Neuronal stem cell (in vitro differentiated cells): ENCODE results near the gene ZNF581.

ENCODE experiments used
- DNase-seq: peaks from one replicate; pipeline ENCODE4 v3.0.0-alpha.2; 2013; ENCODE audit warnings: low spot score
- H2AFZ ChIP-seq: one replicate; pipeline ENCODE4 v1.6.1; 2013; ENCODE audit warnings: mild to moderate bottlenecking, low read length, inconsistent platforms
- H2AK5ac ChIP-seq: 2 replicates; pipeline ENCODE4 v1.6.1; 2013; ENCODE audit warnings: low read depth, mild to moderate bottlenecking, inconsistent platforms, low read length, moderate library complexity, mixed read lengths
- H2BK120ac ChIP-seq: 2 replicates; pipeline ENCODE4 v1.6.1; 2013; ENCODE audit warnings: low read depth, mild to moderate bottlenecking, inconsistent platforms, low read length, moderate library complexity, mixed read lengths
- H2BK12ac ChIP-seq: one replicate; pipeline ENCODE4 v1.6.1; 2013; ENCODE audit warnings: low read length, inconsistent platforms
- H2BK15ac ChIP-seq: 2 replicates; pipeline ENCODE4 v1.6.1; 2013; ENCODE audit warnings: mild to moderate bottlenecking, low read length, inconsistent platforms, mixed read lengths
- H2BK5ac ChIP-seq: one replicate; pipeline ENCODE4 v1.6.1; 2013; ENCODE audit warnings: inconsistent platforms, mild to moderate bottlenecking, low read length, moderate library complexity
- H3K14ac ChIP-seq: one replicate; pipeline ENCODE4 v1.6.1; 2013; ENCODE audit warnings: low read length, inconsistent platforms
- H3K18ac ChIP-seq: 2 replicates; pipeline ENCODE4 v1.6.1; 2013; ENCODE audit warnings: low read length, inconsistent platforms
- H3K23ac ChIP-seq: 2 replicates; pipeline ENCODE4 v1.6.1; 2013; ENCODE audit warnings: low read depth, mild to moderate bottlenecking, mixed read lengths, low read length, inconsistent platforms; ENCODE audit not compliant: poor library complexity
- H3K27ac ChIP-seq: replicated peaks from 3 replicates; pipeline ENCODE4 v1.5.1; 2013; ENCODE audit warnings: low read length, inconsistent platforms
- H3K27me3 ChIP-seq, 3 experiments: 2 replicates each; pipeline ENCODE4 v1.6.1; 2013; ENCODE audit warnings: low read length in 3 of 3, mild to moderate bottlenecking in 2 of 3, inconsistent platforms in 1 of 3, low read depth in 1 of 3, mixed read lengths in 1 of 3, moderate library complexity in 1 of 3; ENCODE audit not compliant: control insufficient read depth in 3 of 3, insufficient read depth in 3 of 3
- H3K36me3 ChIP-seq, 2 donors: replicated peaks in 1 of 2; 2 replicates each; pipeline ENCODE4 v1.6.1; 2013; ENCODE audit warnings: low read length in 2 of 2; ENCODE audit not compliant: control insufficient read depth in 2 of 2, insufficient read depth in 2 of 2
- H3K4ac ChIP-seq: 2 replicates; pipeline ENCODE4 v1.6.1; 2013; ENCODE audit warnings: inconsistent platforms, mild to moderate bottlenecking, low read length, moderate library complexity
- H3K4me1 ChIP-seq, 2 donors: 1 replicate in 1 of 2; 2 replicates in 1 of 2; pipeline ENCODE4 v1.6.1; 2013; ENCODE audit warnings: low read length in 2 of 2, low read depth in 1 of 2; ENCODE audit not compliant: control insufficient read depth in 2 of 2, insufficient read depth in 1 of 2
- H3K4me2 ChIP-seq: one replicate; pipeline ENCODE4 v1.6.1; 2013; ENCODE audit warnings: mild to moderate bottlenecking, low read length, inconsistent platforms; ENCODE audit not compliant: insufficient read depth, poor library complexity, severe bottlenecking
- H3K4me3 ChIP-seq, 2 donors: 2 replicates each; pipeline ENCODE4 v1.5.1; 2013; ENCODE audit warnings: low read length in 2 of 2, mild to moderate bottlenecking in 2 of 2, inconsistent platforms in 1 of 2, moderate library complexity in 1 of 2
- H3K79me1 ChIP-seq: one replicate; pipeline ENCODE4 v1.6.1; 2013; ENCODE audit warnings: low read depth, mild to moderate bottlenecking, inconsistent platforms, low read length, moderate library complexity
- H3K9ac ChIP-seq: one replicate; pipeline ENCODE4 v1.6.1; 2013; ENCODE audit warnings: mild to moderate bottlenecking, low read depth, low read length, inconsistent platforms; ENCODE audit not compliant: poor library complexity
- H3K9me3 ChIP-seq, 2 donors: replicated peaks in 1 of 2; 2 replicates each; pipeline versions ENCODE3 to v1.6.1; 2013; ENCODE audit warnings: low read length in 2 of 2, mild to moderate bottlenecking in 2 of 2, inconsistent platforms in 1 of 2, low read depth in 1 of 2, mixed read lengths in 1 of 2, moderate library complexity in 1 of 2; ENCODE audit not compliant: control insufficient read depth in 2 of 2, insufficient read depth in 1 of 2
- H4K8ac ChIP-seq: one replicate; pipeline ENCODE4 v1.6.1; 2013; ENCODE audit warnings: low read depth, mild to moderate bottlenecking, inconsistent platforms, low read length, moderate library complexity
- H4K91ac ChIP-seq: one replicate; pipeline ENCODE4 v1.6.1; 2013; ENCODE audit warnings: low read length, low read depth, mild to moderate bottlenecking, inconsistent platforms; ENCODE audit not compliant: poor library complexity
- WGBS, 2 donors: extraction: QIAGEN DNeasy Blood & Tissue Kit; methylation state at CpG; one replicate each; pipeline ENCODE4 v1.1.7; 2013; ENCODE audit warnings: missing lambda C conversion rate in 2 of 2, mixed read lengths in 1 of 2; ENCODE audit not compliant: insufficient read length in 2 of 2, insufficient replicate concordance in 1 of 2; ENCODE audit errors: extremely low coverage in 2 of 2; 5-methylcytosine and 5-hydroxymethylcytosine counted together

The ZNF581 gene

DNA sequence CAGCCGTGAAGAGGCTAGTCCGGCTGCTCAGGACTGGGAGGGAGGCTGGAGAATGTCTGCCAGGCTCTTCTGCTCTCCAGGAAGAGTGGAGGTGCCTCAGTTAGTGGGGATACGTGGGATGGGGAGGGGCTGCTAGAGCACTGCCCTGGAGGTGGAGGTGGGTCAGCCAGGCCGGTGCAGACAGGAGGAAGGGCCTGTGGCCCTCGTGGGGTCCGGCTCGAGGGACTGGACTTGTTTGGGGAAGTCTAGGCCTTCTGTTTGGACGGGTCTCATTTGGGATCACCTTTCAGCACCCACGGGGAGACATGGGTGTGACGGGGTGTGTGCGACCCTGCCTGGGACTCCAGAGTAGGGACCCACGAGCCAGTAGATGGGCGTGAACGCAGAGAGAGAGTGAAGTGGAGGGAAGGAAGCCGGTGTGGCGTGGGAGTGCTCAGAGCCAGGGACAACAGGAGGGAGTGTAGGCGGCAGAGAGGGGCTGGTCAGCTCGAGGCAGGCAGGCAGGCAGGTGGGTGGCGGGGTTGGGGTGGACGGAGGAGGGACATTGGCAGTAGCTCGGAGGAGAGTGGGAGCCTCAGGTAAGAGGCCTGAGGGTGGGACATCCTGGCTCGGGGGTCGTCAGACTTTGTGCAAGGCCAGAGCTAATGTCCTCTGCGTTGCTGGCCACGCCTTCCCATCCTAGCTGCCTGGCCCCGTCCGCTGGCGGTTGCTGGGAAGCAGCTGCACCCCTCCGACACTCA is 43.0 kb downstream of the ZNF581 start:
- Histone ChIP-seq H2BK120ac (no peak overlapping the region), H2AFZ (no peak overlapping the region), H3K79me1 (peaks cover 41% of the 10 kb centered on the region), H3K23ac (no peak overlapping the region), H3K14ac (no peak overlapping the region), H3K4me3 (no peak overlapping the region), H2BK5ac (no peak overlapping the region), H2AK5ac (no peak overlapping the region), H3K4ac (no peak overlapping the region), H4K8ac (no peak overlapping the region), H3K4me1 (no peaks in the 10 kb centered on the region), H2BK12ac (no peak overlapping the region), H3K4me2 (no peak overlapping the region), H3K27ac (no peak overlapping the region), H3K27me3 (no peaks in the 10 kb centered on the region), H4K91ac (no peak overlapping the region), H3K18ac (peak overlapping the region; percentile 13), H3K36me3 (peaks cover 39 to 92% of the 10 kb centered on the region in 2 donors), H2BK15ac (no peak overlapping the region), H3K9me3 (peaks cover 0 to 2% of the 10 kb centered on the region in 2 donors), H3K9ac (no peak overlapping the region)
- no CpG with 5 or more reads among the region's 29 CpGs for WGBS, 2 donors
- DNase-seq, result no peak

DNA sequence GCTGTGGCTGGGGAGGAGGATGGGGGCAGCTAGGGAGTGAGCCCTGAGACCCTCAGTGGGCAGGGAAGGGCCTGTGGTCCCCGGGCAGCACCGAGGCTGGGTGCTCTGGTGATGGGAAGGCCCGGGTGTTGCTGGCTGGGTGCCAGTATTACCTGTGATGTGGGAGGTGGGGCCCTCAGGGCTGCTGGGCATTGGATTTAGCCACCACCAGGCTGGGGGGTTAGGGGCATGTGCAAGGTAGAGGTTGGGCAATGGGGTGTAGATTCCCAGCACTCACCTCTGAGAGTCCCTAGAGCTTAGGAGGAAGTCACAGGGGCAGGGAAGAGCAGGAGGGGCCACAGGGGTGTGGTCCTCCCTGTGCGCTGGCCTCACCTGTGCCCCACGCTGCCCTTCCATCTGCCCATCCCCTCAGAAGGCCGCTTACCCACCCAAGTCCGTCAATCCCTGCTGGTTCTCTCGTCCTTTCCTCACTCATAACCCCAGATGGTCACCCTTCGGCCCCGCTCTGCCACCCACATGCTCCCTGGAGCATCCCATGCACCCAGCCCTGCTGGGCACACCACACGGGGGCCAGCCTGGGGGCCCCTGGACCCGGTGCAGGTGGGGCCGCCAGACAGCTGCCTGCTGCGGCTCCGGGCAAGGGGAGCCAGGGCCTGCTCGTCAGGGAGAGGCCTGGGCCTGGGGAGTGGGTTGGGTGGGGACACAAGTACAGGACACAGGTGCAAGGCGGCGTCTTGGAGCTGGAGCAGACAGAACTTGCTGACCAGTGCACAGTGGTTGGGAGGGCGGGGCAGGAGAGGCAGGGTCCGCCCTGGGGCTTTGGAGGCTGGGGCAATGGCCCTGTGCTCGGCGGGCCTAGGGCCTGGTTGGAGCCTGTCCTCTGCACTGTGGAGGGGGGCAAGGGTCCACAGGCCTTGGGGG is 44.1 kb downstream of the ZNF581 start:
- H2AFZ ChIP-seq, result no peak overlapping the region
- no peak overlapping the region for H3K27ac ChIP-seq
- no peak overlapping the region for H2AK5ac ChIP-seq
- peak overlapping the region; percentile 31 for H3K23ac ChIP-seq
- no peak for DNase-seq
- peaks cover 0 to 2% of the 10 kb centered on the region in 2 donors for H3K9me3 ChIP-seq
- H2BK5ac ChIP-seq, result no peak overlapping the region
- no peak overlapping the region for H3K4me2 ChIP-seq
- no peak overlapping the region for H3K4ac ChIP-seq
- peak overlapping the region; percentile 38 for H3K14ac ChIP-seq
- H2BK15ac ChIP-seq, result no peak overlapping the region
- H4K8ac ChIP-seq, result no peak overlapping the region
- no peak overlapping the region for H3K4me3 ChIP-seq
- H2BK12ac ChIP-seq, result no peak overlapping the region
- no peaks in the 10 kb centered on the region for H3K4me1 ChIP-seq
- peaks cover 40 to 88% of the 10 kb centered on the region in 2 donors for H3K36me3 ChIP-seq
- no peaks in the 10 kb centered on the region for H3K27me3 ChIP-seq
- no peak overlapping the region for H2BK120ac ChIP-seq
- no CpG with 5 or more reads among the region's 22 CpGs for WGBS, 2 donors
- peak overlapping the region; percentile 60 for H3K9ac ChIP-seq
- no peak overlapping the region for H3K18ac ChIP-seq
- peaks cover 40% of the 10 kb centered on the region for H3K79me1 ChIP-seq
- no peak overlapping the region for H4K91ac ChIP-seq

DNA sequence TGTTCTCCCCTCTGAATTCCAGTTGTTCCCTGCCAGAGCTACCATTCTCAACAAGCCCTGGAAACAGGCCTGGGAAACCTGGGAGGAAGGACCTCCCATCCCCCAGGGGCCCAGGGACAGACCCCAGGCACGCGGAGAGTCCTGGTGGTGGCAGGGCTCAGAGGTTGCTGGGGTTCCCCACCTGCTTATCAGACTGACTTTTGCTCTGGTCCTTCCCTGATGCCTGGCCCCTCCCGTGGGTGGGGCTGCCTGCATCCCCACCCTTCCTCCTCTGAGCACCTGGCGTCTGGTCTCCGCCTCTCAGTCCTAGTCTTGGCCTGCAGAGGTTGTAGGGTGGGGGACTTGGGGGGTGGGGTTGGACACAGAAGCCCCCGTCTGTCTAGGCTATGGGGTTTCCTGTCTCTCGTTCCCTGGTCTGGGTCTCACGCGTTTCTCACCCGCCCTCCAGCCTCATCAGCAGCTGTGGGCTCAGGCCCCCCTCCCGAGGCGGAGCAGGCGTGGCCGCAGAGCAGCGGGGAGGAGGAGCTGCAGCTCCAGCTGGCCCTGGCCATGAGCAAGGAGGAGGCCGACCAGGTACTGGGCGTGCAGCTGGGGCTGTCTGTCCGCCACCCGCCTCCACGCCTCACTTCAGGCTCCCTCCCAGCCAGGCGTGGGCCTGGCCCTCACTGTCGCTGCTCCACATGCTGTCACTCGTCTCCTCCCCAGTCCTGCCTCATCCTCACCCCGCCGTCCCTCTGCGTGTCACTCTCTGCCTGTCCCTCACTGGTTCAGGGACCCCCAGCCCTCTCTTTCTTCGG is 45.2 kb downstream of the ZNF581 start:
- Histone ChIP-seq H2BK12ac (peak overlapping the region; percentile 16), H3K27ac (no peak overlapping the region), H3K4me2 (no peak overlapping the region), H2AFZ (no peak overlapping the region), H2BK15ac (no peak overlapping the region), H3K36me3 (peaks cover 43 to 93% of the 10 kb centered on the region in 2 donors), H4K8ac (no peak overlapping the region), H3K4me3 (no peak overlapping the region), H3K4me1 (no peaks in the 10 kb centered on the region), H3K9me3 (peaks cover 0 to 2% of the 10 kb centered on the region in 2 donors), H3K18ac (no peak overlapping the region), H2BK120ac (no peak overlapping the region), H3K9ac (no peak overlapping the region), H2BK5ac (no peak overlapping the region), H3K79me1 (peaks cover 40% of the 10 kb centered on the region), H2AK5ac (no peak overlapping the region), H3K27me3 (no peaks in the 10 kb centered on the region), H4K91ac (no peak overlapping the region), H3K14ac (peak overlapping the region; percentile 31), H3K23ac (peak overlapping the region; percentile 65), H3K4ac (no peak overlapping the region)
- no peak for DNase-seq
- WGBS, 2 donors, result no CpG with 5 or more reads among the region's 27 CpGs
